ENCODE data around the gene ITGA11. TPM values are rescaled to one million over a fixed set of nuclear protein-coding genes. Genes with fewer than 3 reads are reported as not detected.

ITGA11 gene
- total RNA-seq, 1 donor from 2014 or later, result 0.28 TPM

- Mint-ChIP-seq H3K27me3 (ENCODE audit: unreplicated experiment) (no peaks in the 10 kb centered on the region), H3K36me3 (ENCODE audit: low read depth, unreplicated experiment) (no peaks in the 10 kb centered on the region), H3K4me3 (ENCODE audit: unreplicated experiment) (no peak overlapping the region), H3K4me1 (ENCODE audit: unreplicated experiment) (no peaks in the 10 kb centered on the region), H3K9me3 (ENCODE audit: unreplicated experiment) (no peaks in the 10 kb centered on the region), H3K27ac (ENCODE audit: unreplicated experiment) (no peak overlapping the region)
- no peak for DNase-seq (ENCODE audit: low spot score)
- no peak for TF ChIP-seq CTCF (IDR thresholded peaks at IDR 0.05; ENCODE audit: unreplicated experiment)
These were observed 170.0 kb downstream of the ITGA11 start for GRCh38 chr15:68261980-68262379.

- Mint-ChIP-seq H3K27me3 (ENCODE audit: unreplicated experiment) (no peaks in the 10 kb centered on the region), H3K9me3 (ENCODE audit: unreplicated experiment) (no peaks in the 10 kb centered on the region), H3K27ac (ENCODE audit: unreplicated experiment) (no peak overlapping the region), H3K4me3 (ENCODE audit: unreplicated experiment) (no peak overlapping the region), H3K4me1 (ENCODE audit: unreplicated experiment) (no peaks in the 10 kb centered on the region), H3K36me3 (ENCODE audit: low read depth, unreplicated experiment) (no peaks in the 10 kb centered on the region)
- TF ChIP-seq CTCF (IDR thresholded peaks at IDR 0.05; ENCODE audit: unreplicated experiment), result no peak
- DNase-seq (ENCODE audit: low spot score), result no peak
These were observed 170.7 kb downstream of the ITGA11 start for GRCh38 chr15:68261241-68261640.

- H3K9me3 Mint-ChIP-seq (ENCODE audit: unreplicated experiment), result no peaks in the 10 kb centered on the region
- H3K27ac Mint-ChIP-seq (ENCODE audit: unreplicated experiment), result no peak overlapping the region
- no peak overlapping the region for H3K4me3 Mint-ChIP-seq (ENCODE audit: unreplicated experiment)
- H3K36me3 Mint-ChIP-seq (ENCODE audit: low read depth, unreplicated experiment), result no peaks in the 10 kb centered on the region
- TF ChIP-seq CTCF (IDR thresholded peaks at IDR 0.05; ENCODE audit: unreplicated experiment), result no peak
- no peak for DNase-seq (ENCODE audit: low spot score)
- H3K27me3 Mint-ChIP-seq (ENCODE audit: unreplicated experiment), result no peaks in the 10 kb centered on the region
- H3K4me1 Mint-ChIP-seq (ENCODE audit: unreplicated experiment), result no peaks in the 10 kb centered on the region
These were observed 172.1 kb downstream of the ITGA11 start for GRCh38 chr15:68259883-68260282.

GRCh38 chr15:68258692-68259091 lies 173.3 kb downstream of the ITGA11 start:
- Mint-ChIP-seq H3K27ac (ENCODE audit: unreplicated experiment) (no peak overlapping the region), H3K4me1 (ENCODE audit: unreplicated experiment) (no peaks in the 10 kb centered on the region), H3K9me3 (ENCODE audit: unreplicated experiment) (no peaks in the 10 kb centered on the region), H3K4me3 (ENCODE audit: unreplicated experiment) (no peak overlapping the region), H3K27me3 (ENCODE audit: unreplicated experiment) (no peaks in the 10 kb centered on the region), H3K36me3 (ENCODE audit: low read depth, unreplicated experiment) (no peaks in the 10 kb centered on the region)
- TF ChIP-seq CTCF (IDR thresholded peaks at IDR 0.05; ENCODE audit: unreplicated experiment), result no peak
- DNase-seq (ENCODE audit: low spot score), result no peak

- peak overlapping the region; percentile 78 for H3K4me3 Mint-ChIP-seq (ENCODE audit: unreplicated experiment)
- no peaks in the 10 kb centered on the region for H3K9me3 Mint-ChIP-seq (ENCODE audit: unreplicated experiment)
- no peaks in the 10 kb centered on the region for H3K27me3 Mint-ChIP-seq (ENCODE audit: unreplicated experiment)
- TF ChIP-seq CTCF (IDR thresholded peaks at IDR 0.05; ENCODE audit: unreplicated experiment), result no peak
- peak; percentile 93 for DNase-seq (ENCODE audit: low spot score)
- no peaks in the 10 kb centered on the region for H3K4me1 Mint-ChIP-seq (ENCODE audit: unreplicated experiment)
- no peak overlapping the region for H3K27ac Mint-ChIP-seq (ENCODE audit: unreplicated experiment)
- no peaks in the 10 kb centered on the region for H3K36me3 Mint-ChIP-seq (ENCODE audit: low read depth, unreplicated experiment)
These were observed 175.1 kb downstream of the ITGA11 start for GRCh38 chr15:68256675-68257450.

Data from endothelial cell (in vitro differentiated cells).